ENCODE measurements around the gene CDC42SE2.

- TF ChIP-seq CTCF (IDR thresholded peaks at IDR 0.05) (no peak), POLR2A (IDR thresholded peaks at IDR 0.05) (no peak)
These were observed 42.0 kb upstream of the CDC42SE2 start for GRCh38 chr5:131221888-131222287.

All from right lobe of liver (tissue), 4 donors.